Right atrium auricular region (tissue), 2 donors: Measurements from ENCODE around the gene PRRT1. TPM values are rescaled to one million over a fixed set of nuclear protein-coding genes. Genes with fewer than 3 reads are reported as not detected.

Source experiments
- DNase-seq: peaks from one replicate; pipeline ENCODE4 v3.0.0-alpha.2; 2019; ENCODE audit warnings: low spot score
- H3K27ac ChIP-seq, 2 donors: fragments of 200-600 bp; sonication (generic); 1 replicate in 1 of 2; 2 replicates in 1 of 2; pipeline ENCODE4 v1.5.1; 2016 to 2019
- H3K27me3 ChIP-seq, 2 donors: fragments of 200-600 bp; sonication (generic); one replicate each; pipeline versions ENCODE4 v1.5.1 to v1.6.0; 2017 to 2019
- H3K36me3 ChIP-seq: fragments of 200-600 bp; sonication (generic); one replicate; pipeline ENCODE4 v1.5.1; 2016
- H3K4me1 ChIP-seq, 2 donors: fragments of 200-600 bp; sonication (generic); one replicate each; pipeline versions ENCODE4 v1.5.1 to v1.6.0; 2017 to 2019
- H3K4me3 ChIP-seq, 2 donors: fragments of 200-600 bp; sonication (generic); 1 replicate in 1 of 2; 2 replicates in 1 of 2; pipeline ENCODE4 v1.5.1; 2017 to 2019; ENCODE audit warnings: mild to moderate bottlenecking in 1 of 2, moderate library complexity in 1 of 2
- H3K9me3 ChIP-seq, 2 donors: fragments of 200-600 bp; sonication (generic); one replicate each; pipeline ENCODE4 v1.5.1; 2019
- total RNA-seq, 2 donors: library from RNA; depleted of rRNA; stranded (reverse); fragments of >200 nt; gene quantifications; one replicate each; pipeline ENCODE4 v1.1.0, GENCODE V29; 2016
- TF ChIP-seq, protein P1 (sequence below), 2 donors: fragments of 200-600 bp; sonication (generic); IDR thresholded peaks; one replicate each; pipeline ENCODE4 v1.5.1; 2019; ENCODE audit warnings: antibody characterized with exemption in 2 of 2

PRRT1 gene
- total RNA-seq, 2 donors from 2014 or later = 0.70 to 1.1 TPM

GRCh38 chr6:32154514-32155161 is 2.9 kb upstream of the PRRT1 start:
- Histone ChIP-seq H3K4me3 (peak overlapping the region; percentile 71 to 72), H3K4me1 (peaks cover 0 to 36% of the 10 kb centered on the region in 2 donors), H3K27ac (peak overlapping the region; percentile 90 to 92), H3K27me3 (no peaks in the 10 kb centered on the region), H3K9me3 (no peaks in the 10 kb centered on the region), H3K36me3 (peaks cover 37% of the 10 kb centered on the region)
- TF ChIP-seq, protein P1, sequence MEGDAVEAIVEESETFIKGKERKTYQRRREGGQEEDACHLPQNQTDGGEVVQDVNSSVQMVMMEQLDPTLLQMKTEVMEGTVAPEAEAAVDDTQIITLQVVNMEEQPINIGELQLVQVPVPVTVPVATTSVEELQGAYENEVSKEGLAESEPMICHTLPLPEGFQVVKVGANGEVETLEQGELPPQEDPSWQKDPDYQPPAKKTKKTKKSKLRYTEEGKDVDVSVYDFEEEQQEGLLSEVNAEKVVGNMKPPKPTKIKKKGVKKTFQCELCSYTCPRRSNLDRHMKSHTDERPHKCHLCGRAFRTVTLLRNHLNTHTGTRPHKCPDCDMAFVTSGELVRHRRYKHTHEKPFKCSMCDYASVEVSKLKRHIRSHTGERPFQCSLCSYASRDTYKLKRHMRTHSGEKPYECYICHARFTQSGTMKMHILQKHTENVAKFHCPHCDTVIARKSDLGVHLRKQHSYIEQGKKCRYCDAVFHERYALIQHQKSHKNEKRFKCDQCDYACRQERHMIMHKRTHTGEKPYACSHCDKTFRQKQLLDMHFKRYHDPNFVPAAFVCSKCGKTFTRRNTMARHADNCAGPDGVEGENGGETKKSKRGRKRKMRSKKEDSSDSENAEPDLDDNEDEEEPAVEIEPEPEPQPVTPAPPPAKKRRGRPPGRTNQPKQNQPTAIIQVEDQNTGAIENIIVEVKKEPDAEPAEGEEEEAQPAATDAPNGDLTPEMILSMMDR (IDR thresholded peaks at IDR 0.05) = peak; percentile 14 to 72
- peak; percentile 70 for DNase-seq

DNA sequence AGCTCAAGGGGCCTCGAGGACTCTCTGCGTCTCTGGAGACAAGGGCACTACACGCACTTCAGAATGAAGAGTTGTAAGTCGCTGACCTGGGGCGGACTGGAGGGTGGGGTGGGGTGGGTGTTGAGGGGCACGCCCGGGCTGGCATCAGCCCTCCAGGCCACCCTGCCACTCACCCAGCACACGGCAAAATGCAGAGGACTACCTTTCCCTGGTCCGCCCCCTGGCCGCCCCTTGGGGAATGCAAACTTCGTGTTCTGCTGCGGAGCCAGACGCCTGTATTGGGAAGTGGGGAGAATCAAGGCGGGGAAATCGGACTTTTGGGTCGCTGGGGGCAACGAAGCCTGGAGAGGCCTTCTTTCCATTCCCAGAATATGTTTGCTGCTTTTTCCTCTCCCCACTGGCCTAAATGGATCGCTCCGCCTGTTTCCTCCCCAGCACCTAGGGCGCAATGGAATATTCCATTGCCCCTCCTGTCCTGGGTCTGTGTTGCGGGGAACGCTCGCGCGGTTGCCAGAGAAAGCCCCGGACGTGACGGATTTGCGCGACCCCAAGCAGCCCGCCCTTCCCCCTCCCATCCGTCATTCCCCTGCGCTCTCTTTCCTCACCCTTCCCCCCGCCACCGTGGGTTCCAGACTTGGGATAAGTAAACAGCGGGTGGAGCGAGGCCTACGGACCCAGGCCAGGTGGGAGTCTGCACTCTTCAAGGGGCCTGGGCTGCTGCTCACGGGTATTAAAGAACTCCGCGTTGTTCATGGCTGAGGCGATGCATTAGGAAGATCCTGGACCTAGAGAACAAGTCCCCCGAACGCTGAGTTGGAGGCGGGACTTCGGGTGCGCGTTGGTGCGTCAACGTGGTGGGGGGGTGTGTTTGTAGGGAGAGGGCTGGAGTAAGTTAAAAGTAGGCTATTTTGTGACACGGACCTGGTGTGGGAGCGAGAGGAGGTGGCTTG is 2.1 kb upstream of the PRRT1 start, which contains the start of gene PPT2:
PPT2 (plus strand) TSS at position 578 of the 950 bp plus-strand sequence. CDS start 454 bp downstream, outside the sequence.
- Histone ChIP-seq H3K9me3 (no peaks in the 10 kb centered on the region), H3K4me1 (peaks cover 0 to 36% of the 10 kb centered on the region in 2 donors), H3K27me3 (no peaks in the 10 kb centered on the region), H3K27ac (peak within 1 kb of the TSS; percentile 90 to 92), H3K4me3 (peak within 1 kb of the TSS; percentile 71 to 72), H3K36me3 (peaks cover 33% of the 10 kb centered on the region)
- peak; percentile 92 for DNase-seq
- TF ChIP-seq, protein P1 (IDR thresholded peaks at IDR 0.05) = no peak

- TF ChIP-seq, protein P1 (IDR thresholded peaks at IDR 0.05) = no peak
- Histone ChIP-seq H3K4me3 (peak overlapping the region; percentile 71 to 72), H3K4me1 (peaks cover 0 to 36% of the 10 kb centered on the region in 2 donors), H3K27me3 (no peaks in the 10 kb centered on the region), H3K9me3 (no peaks in the 10 kb centered on the region), H3K36me3 (peaks cover 24% of the 10 kb centered on the region), H3K27ac (peak overlapping the region; percentile 90 to 92)
- DNase-seq = no peak
Observed at GRCh38 chr6:32152769-32153563, 1.2 kb upstream of the PRRT1 start.

GRCh38 chr6:32151181-32151862 is 417 bp downstream of the PRRT1 start:
- TF ChIP-seq, protein P1 (IDR thresholded peaks at IDR 0.05) = no peak
- peaks cover 7% of the 10 kb centered on the region for H3K36me3 ChIP-seq
- H3K4me1 ChIP-seq = peaks cover 0 to 36% of the 10 kb centered on the region in 2 donors
- no peaks in the 10 kb centered on the region for H3K27me3 ChIP-seq
- H3K9me3 ChIP-seq = no peaks in the 10 kb centered on the region
- H3K27ac ChIP-seq = peak overlapping the region; percentile 90 to 92
- no peak for DNase-seq
- peak overlapping the region; percentile 23 to 71 for H3K4me3 ChIP-seq
